Stimulated activated CD4-positive, alpha-beta T cell treated with anti-CD3 and anti-CD28 coated beads, Interleukin-2, amount 100 ng/mL, for 48 hours (primary cell): ENCODE data around the gene GOT2.
"Not testable (repeated sequence)": the region's sequence is repeated elsewhere in the genome, so short reads cannot be mapped to it uniquely, and the experiment has no call there.

ENCODE experiments used
- DNase-seq, 2 donors: peaks; one replicate each; pipeline ENCODE4 v3.0.0-alpha.2; 2020

GOT2 gene

DNA sequence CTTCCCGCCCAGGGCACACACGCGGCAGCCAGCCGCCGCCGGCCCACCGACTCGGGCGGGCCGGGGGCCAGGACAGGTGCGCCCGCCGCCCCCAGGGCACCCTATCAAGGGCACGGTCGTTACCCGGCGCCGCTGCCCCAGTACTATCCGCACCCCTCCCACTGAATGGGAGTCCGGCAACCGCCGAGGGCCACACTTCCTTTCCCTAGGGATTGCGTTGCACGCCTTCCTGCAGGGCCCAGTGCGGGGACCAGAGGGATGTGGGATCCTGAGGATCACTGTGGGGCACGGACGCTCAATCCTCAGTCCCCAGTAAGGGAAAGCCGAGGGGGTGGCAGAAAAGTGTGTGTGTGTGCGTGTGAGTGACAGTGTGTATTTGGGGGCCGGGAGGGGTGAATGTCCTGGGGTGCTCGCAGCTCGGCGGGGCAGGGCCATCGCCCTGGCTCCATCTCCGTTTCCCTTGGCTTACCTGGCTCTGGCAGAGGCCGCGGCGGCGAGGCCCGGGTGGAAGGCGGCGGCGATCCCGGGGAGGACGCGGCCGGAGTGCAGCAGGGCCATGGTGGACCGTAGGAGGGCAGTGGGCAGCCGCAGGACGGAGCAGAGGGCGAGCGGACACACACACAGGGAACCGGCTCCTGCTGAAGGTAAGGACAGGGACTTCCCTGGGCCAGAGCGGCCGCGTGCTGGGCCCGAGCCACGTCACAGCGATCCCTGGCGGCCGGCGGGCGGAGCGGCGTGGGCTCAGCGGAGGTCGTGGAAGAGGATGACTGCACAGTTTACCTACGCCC is at the start of gene GOT2:
GOT2 (minus strand) TSS at position 646 of the 788 bp plus-strand sequence; CDS start at position 558, 88 bp downstream.
- DNase-seq, result peak; percentile 73 to 79

DNA sequence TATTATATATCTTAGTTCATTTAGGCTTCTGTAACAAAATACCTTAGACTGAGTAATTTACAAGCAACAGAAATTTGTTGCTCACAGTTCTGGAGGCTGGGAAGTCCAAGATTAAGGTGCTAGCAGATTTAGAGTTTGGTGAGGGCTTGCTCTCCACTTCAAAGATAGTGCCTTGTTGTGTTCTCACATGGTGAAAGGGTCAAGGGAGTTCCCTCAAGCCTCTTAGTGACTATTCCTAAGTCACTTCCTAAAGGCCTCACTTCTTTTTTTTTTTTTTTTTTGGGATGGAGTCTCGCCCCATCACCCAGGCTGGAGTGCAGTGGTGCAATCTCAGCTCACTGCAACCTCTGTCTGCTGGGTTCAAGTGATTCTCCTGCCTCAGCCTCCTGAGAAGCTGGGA is 45.2 kb upstream of the GOT2 start:
- not testable (repeated sequence) for DNase-seq

DNA sequence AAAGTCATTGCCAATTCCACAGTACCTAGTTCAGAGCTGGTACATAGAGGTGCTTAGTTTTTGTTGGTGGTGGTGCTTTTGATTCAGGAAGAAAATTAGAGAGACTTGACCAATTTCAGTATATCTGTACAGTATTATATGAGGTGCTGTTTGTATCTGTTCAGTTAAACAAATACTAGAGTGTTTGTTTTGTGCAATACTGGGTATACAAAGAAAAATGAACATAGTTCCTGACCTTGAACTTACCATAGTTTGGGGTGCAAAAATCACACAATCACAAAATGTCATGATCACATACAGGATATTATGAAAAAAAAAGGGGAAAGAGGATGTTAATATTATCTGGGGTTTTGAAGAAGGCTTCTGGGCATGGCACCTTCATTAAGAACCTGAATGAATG is 39.8 kb upstream of the GOT2 start:
- no peak for DNase-seq

DNA sequence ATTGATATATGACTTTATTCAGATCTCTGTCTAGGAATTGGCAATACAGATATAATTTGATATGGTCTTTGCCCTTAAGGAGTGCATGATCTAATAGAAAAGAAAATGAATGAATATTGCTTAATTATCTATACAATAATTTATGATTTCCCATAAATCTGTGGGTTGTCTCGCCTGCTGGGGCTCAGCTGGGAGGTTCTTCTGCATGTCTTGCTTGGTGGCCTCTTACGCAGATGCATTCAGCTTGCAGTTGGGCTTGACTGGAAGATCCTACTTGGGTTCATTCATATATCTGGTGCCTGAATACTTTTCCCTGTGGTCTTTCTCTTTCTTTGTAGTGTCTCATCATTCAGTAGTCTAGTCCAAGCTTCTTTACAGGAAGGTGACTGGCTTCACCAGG is 34.0 kb upstream of the GOT2 start:
- DNase-seq, result no peak

DNA sequence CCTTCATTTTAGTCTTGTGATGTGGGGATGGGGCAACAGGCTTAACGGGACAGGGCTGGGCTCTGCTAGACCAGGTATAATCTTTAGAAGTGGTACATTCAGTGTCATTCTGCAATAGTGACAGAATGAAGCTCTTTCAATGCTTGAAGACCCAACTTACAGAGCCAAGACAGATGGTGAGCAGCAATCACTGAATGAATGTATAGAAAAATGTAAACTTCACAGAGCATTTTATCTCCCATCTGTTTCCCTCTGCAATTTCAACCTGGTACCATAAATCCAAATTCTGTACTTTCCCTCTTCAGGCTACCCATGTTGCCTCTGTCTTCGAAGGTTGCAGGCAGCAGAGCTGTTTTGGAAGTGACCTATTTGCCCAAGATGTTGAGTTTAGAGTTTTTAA is 33.5 kb upstream of the GOT2 start:
- no peak for DNase-seq

DNA sequence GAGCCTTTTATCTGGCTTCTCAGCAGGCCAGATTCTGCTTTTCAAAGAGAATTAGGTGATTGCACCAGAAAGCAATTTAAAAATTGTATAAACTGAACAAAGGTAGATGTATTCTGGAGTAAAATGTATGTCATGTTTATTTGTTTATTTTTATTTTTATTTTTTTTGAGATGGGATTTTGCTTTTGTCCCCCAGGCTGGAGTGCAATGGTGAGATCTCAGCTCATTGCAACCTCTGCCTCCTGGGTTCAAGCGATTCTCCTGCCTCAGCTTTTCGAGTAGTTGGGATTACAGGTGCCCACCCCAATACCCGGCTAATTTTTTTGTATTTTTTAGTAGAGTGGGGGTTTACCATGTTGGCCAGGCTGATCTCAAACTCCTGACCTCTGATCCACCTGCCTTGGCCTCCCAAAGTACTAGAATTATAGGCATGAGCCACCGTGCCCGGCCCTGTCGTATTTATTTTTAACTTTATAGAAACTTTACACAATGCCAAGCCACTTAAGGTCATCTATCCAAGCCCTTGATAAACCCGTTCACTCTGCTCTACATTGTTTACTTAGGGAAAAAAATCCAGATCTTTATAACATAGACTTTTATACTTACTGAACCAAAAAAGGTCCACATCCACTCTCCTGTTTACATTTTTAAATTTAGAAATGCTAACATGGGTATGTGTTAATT is 22.7 kb upstream of the GOT2 start:
- no peak for DNase-seq

DNA sequence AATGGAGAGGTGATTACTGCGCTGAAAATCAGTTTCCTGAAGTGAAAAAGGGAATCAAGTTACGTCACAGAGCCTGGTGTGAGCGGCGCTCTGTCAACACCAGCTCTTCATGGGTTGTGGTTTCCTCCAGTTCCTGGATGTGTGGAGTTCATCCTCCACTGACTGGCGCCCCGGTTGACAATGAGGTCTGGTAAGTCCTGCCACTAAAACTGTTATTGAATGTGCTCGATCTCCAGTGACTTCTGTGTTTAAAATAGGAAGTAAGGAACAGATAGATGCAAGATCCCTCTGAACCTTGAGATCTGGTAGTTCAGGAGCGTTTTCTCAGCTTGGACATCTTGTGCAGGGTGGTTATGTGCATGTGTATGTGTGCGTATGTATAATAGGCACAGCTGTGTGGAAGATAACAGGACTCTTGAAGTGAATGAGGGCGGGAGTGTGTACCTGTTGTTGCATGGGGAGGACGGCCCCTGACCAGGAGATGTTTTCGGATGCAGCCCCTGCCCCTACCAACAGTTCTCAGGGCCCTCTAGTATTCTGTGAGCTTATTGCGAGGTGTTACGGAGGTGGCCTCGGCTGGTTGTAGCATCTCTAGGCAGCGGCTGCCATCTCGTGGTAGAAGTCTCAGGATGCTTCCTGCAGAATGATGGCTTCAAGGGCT is 22.0 kb upstream of the GOT2 start:
- DNase-seq, result peak; percentile 63 to 71

DNA sequence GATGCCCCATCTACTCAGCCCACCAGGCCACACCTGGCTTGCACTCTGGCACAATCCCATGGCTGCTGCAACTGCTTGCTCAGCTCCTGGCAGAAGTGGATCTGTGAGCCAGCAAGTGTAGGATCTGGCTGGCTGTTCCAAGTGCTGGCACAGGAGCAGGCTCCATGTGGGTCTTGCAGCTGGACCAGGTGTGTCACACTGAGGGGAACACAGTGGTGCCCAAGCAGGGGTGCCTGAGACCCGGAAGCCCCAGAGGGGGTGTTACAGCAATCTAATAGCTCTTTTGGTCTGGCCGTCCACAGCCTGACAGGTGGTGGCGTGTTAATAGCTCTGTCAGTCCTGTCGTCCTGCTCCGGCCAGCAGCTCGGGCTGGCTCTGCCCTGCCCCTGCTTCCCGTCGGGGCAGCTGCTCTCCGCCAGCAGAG is 19.6 kb upstream of the GOT2 start:
- no peak for DNase-seq

DNA sequence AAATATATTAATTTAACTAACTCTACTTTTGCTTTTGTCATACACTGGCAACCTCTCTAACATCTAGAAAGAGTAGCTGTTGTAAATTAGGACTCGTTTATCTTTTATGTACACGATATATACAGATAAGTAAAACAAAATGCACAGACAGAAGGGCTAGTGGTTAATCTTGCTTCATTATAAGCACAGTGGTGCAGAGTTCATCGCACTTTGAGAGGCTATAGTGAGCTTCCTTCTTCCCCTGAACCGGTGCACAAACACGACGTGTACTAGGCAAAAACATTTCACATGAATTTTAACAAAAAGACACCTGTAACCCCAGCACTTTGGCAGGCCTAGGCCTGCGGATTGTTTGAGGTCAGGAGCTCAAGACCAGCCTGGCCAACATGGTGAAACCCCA is 10.4 kb upstream of the GOT2 start:
- DNase-seq, result no peak

DNA sequence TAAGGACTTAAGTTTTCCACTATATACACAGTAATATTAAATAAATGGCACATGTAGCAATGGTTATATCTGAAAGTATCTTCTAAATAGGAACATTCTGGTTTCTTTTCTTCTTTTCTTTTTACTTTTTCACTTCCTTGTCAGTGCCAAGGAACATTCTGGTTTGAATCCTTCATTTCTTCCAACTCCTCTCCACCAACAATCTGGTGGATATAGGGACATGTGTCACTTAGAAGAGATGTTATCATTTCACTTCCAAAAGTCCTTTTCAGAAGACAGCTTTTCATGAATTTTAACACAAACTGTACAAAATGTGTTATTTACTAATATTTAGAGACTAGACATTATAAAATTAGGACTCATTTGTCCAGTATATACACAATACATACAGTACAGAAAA is 7.9 kb upstream of the GOT2 start:
- no peak for DNase-seq

DNA sequence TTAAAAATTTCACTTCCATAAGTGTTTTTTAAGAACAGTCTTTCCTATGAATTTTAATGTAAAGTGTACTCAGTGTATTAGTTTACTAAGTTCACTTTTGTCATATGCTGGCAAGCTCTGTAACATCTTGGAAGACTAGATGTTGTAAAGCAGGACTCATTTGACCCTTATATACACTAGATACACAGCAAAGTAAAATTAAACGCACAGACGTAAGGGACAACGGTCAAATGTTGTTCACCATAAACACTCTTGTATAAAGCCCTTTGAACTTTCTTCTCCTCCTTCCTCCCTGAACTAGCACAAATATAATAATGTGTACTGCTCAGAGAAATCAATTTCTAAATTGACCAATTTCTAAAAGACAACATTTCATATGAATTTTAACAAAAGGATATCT is 7.0 kb upstream of the GOT2 start:
- no peak for DNase-seq

DNA sequence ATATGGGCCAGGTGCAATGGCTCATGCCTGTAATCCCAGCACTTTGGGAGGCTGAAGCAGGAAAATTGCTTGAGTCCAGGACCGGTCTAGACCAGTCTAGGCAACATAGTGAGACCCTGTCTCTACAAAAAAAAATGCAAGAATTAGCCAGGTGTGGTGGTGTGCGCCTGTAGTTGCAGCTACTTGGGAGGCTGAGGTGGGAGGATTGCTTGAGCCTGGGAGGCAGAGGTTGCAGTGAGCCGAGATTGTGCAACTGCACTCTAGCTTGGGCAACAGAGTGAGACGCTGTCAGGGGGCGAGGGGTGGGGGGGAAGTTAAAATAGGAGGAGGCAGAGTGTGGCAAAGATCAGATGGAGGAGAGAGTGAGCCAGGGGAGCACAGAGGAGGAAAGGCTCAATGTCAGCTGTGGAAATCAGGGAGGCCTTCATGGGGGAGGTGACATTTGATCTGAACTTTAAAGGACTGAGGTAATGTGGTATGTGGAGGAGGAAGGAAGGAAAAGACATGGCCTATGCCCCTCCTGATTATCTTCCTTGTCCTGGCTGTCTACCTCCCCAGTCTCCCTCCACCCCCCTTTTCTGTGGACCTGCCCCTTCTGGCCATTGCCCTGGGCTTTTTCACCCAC is 4.7 kb upstream of the GOT2 start:
- no peak for DNase-seq

DNA sequence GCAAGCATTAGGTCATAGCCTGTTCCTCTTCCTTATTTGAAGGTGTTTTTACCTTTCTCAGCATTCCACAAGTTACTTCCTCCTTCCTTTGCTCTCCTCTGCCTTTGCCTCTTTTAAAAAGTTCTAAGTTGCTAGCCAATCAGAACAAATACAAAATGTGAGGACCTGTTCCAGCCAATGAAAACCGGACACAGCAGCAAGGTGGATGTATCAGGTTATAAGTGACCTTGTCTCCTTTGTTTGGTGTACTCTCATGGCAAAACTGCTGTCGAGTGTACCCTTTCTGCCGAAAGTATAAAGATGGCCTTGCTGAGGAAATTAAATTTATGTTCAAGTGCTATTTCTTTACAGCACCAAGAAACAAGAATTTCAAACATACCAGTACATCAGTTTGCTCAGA is 2.2 kb upstream of the GOT2 start:
- not testable (repeated sequence) for DNase-seq

DNA sequence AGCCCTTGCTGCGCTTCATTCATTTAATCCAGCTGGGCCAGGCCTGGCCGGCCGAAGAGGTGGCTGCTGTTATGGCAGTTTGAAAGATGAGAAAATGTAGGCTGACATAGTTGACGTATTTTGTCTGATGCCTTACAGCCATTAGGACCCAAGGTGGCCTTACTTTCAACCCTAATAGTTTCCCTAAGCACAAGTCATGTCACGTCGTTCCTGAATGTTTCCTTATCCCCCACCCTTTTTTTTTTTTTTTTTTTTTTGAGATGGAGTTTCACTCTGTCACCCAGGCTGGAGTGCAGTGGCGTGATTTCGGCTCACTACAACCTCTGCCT is 307 bp upstream of the GOT2 start:
- DNase-seq, result no peak

DNA sequence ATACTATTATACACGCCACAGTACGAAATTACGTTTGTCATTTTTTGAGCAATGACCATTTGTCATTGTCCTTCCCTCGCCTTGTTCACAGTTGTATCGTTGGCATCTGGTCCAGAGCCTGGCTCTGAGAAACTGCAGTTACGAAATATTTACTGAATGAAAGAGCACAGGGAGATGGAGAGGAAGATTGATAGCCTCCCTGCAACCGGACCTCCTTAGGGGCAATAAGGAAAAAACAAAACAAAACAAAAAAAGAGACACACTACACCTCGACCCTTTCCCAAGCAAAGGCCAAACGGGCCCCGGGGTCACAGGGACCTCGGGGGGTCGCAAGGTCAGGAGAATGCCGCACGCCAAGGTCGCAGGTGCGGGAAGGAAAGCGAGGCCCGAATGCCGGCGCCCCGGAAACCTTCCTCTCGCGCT is 857 bp downstream of the GOT2 start:
- no peak for DNase-seq

DNA sequence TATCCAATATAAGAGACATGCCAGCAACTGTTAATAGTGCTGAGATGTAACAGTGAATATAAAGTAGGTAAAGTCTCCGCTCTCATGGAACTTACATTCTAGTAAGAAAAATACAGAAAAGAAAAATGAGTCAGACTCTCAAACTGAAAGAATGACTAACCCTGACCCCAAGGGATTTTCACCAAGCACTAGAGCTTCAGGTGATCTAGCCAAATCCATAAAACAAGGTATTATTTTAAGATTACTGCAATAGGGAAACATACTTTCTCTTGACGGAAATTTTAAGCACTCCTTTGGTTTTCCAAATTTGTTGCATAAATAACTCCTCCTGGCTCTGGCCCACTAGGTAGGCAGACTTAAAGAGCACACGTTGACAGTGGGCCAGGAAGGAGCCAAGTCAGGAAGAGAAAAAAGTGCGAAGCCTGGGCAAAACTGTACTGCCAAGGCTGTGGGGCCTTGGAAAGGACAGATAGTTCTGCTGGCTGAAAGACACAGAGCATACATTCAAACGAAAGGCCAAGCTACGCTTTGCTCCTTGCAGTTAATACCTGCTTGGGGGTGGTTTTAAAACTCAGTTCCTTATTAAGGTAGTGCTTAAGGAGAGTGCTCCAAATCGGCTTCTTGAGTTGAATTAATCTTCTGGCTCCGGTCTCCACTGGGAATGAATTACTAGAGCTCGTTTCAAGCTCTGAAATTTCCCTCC is 1.4 kb downstream of the GOT2 start:
- DNase-seq, result no peak

DNA sequence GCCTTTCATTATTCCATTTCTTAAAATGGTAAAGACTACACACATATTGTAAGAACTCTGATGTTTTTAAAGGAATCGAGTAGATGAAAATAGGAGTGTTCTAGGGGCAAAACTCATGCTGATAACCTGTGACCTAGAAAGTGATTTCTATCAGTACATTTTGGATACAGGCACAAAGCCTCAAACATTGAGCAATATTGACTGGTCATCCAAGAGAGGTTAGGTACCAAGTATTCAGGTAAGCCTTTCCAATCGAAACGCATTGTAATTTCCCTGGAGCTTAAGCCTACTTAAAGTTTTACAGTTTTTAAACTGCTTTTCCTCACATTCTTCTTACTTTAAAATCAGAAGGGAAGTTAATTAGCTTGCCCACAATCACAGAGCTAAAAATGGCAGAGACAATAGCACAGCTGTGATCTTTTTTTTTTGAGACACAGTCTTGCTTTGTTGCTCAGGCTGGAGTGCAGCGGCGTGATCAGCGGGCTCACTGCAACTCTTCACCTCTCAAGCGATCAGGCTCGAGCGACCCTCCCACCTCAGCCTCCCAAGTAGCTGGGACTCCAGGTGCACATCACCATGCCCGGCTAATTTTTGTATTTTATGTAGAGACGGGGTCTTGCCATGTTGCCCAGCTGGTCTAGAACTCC is 3.3 kb downstream of the GOT2 start:
- DNase-seq, result no peak

DNA sequence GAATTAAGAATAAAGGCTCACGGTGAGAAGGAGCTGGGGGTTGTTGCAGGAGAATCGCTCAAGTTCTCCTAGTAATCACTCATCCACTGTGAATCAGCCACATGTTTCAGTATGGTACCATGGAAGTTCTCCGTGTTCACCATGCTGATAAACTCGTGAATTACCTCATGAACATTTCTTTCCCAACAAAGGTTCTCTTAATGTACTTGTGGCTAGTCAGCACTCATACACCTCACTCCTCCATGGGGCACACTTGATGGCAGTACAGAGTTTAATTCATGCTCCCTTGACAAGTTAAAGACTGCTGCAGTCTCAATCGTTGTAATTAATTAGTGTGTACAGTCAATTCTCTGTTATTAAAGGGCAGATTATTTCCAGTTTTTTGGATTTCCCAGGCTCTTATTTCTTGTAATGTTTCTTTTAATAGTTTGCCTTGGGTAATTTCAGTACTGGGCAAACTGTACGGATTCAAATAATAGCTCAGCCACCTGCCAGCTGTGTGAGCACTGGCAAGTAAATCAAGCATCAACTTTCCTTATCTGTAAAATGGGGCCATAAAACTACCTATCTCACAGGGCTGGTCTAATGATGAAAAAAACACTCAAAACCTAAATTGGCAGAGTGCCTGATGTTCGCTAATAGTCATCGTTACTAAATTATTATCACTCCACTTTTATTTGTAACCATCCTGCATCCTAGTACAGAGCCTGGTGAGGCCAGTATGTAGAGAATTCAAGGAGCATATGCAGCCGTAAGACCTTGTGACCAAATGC is 6.1 kb downstream of the GOT2 start:
- DNase-seq, result no peak

DNA sequence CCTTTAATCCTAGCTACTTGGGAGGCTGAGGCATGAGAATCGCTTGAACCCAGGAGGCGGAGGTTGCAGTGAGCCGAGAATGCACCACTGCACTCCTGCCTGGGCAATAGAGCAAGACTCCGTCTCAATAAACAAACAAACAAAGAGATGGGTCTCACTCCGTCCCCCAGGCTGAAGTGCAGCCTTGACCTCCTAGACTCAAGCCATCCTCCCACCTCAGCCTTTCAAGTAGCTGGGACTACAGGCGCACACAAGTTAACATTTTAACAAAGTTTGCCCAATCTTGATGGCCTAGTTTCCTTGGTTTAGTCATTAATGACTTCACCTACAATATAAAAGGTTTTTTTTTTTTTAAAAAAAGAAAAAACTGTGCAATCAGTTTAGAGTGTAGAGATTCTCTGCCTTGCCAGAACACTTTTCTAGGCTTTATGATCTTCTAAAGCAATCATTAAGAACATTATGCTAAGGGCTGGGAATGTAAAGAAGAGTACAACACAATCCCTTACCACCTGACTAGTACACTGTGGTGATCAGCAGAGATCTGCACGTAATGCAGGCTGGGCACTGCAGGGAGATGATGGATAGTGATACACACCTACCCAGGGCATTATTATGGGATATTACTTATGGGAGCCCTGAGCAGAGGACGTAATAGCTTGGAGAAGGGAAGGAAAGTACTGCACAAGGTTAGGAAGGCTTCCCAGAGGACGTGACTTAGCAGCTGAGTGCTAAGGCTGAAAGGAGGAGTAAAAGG is 6.9 kb downstream of the GOT2 start:
- DNase-seq, result no peak

DNA sequence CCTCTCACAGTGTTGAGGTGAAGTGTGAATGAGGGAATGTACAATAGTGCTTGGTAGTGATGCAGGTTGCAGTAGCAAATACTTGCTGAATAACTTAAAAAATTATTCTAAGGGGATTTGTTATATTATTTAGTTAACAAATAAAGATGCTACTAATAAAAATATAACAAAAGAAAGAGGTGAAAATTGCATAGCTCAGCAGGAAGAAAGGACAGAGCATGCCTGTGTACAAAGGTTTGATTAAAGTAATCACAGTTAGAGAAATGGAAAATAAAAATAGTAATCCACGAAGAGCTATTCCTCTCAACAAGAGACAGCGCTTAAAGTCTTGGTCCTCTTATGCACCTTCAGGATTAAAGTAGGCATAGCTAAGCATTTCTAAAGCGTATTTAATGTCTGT is 11.0 kb downstream of the GOT2 start:
- DNase-seq, result no peak

DNA sequence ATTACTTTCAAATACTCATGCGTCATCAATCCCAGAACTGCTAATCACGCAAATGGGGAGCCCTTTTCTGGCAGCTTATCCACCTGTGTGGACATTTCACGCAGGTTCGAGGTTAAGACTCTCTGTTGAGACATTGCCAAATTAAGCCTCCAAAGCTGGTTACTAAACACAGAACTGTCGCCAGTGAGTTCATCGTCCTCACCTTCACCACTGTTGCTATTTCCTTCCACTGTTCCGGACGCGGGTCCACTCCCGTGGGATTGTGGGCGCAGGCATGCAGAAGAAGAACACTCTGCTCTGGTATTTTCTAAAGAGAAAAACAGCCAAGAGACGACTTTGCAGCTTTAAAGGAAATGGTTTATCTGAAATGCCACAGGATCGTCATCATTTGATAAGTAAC is 16.1 kb downstream of the GOT2 start:
- DNase-seq, result no peak
